Glutamatergic neuron (in vitro differentiated cells): ENCODE results near the gene HEXIM1. TPM values are rescaled to one million over a fixed set of nuclear protein-coding genes. Genes with fewer than 3 reads are reported as not detected.

Experiments
- DNase-seq: peaks from one replicate; pipeline ENCODE4 v3.0.0; 2022
- H3K27ac Mint-ChIP-seq: one replicate; pipeline ENCODE4 v1.8.0; 2020; ENCODE audit warnings: mild to moderate bottlenecking, mixed read lengths, inconsistent platforms; ENCODE audit not compliant: unreplicated experiment
- H3K27me3 Mint-ChIP-seq: one replicate; pipeline ENCODE4 v1.8.0; 2020; ENCODE audit warnings: mild to moderate bottlenecking, moderate library complexity, mixed read lengths, inconsistent platforms; ENCODE audit not compliant: unreplicated experiment
- H3K36me3 Mint-ChIP-seq: one replicate; pipeline ENCODE4 v1.8.0; 2020; ENCODE audit warnings: mild to moderate bottlenecking, mixed read lengths, inconsistent platforms; ENCODE audit not compliant: unreplicated experiment
- H3K4me1 Mint-ChIP-seq: one replicate; pipeline ENCODE4 v1.8.0; 2020; ENCODE audit warnings: mild to moderate bottlenecking, low read depth, mixed read lengths, inconsistent platforms; ENCODE audit not compliant: unreplicated experiment
- H3K4me3 Mint-ChIP-seq: one replicate; pipeline ENCODE4 v1.8.0; 2020; ENCODE audit warnings: mild to moderate bottlenecking, mixed read lengths, inconsistent platforms; ENCODE audit not compliant: unreplicated experiment
- H3K9me3 Mint-ChIP-seq: one replicate; pipeline ENCODE4 v1.8.0; 2020; ENCODE audit warnings: mild to moderate bottlenecking, moderate library complexity, mixed read lengths, inconsistent platforms; ENCODE audit not compliant: unreplicated experiment
- total RNA-seq: library from RNA; stranded (reverse); fragmentation: NEBNext Ultra II Directional; extraction: Animal tissue kit (Norgen Biotek cat#: 25700); gene quantifications from one replicate; pipeline ENCODE4 v1.2.1, GENCODE V29; 2021; ENCODE audit not compliant: unreplicated experiment
- TF ChIP-seq, protein P1 (sequence below): fragments of 200-600 bp; sonication (generic); IDR thresholded peaks from one replicate; pipeline ENCODE4 v1.5.0; 2021; ENCODE audit not compliant: partially characterized antibody, unreplicated experiment

The HEXIM1 gene
- total RNA-seq, 1 donor from 2014 or later, result 13.0 TPM

GRCh38 chr17:45117334-45117733 lies 30.9 kb upstream of the HEXIM1 start:
- DNase-seq, result no peak
- Mint-ChIP-seq H3K36me3 (no peaks in the 10 kb centered on the region), H3K9me3 (no peaks in the 10 kb centered on the region), H3K4me3 (no peak overlapping the region), H3K27ac (no peak overlapping the region), H3K4me1 (peaks cover 9% of the 10 kb centered on the region), H3K27me3 (peaks cover 2% of the 10 kb centered on the region)
- TF ChIP-seq, protein P1, sequence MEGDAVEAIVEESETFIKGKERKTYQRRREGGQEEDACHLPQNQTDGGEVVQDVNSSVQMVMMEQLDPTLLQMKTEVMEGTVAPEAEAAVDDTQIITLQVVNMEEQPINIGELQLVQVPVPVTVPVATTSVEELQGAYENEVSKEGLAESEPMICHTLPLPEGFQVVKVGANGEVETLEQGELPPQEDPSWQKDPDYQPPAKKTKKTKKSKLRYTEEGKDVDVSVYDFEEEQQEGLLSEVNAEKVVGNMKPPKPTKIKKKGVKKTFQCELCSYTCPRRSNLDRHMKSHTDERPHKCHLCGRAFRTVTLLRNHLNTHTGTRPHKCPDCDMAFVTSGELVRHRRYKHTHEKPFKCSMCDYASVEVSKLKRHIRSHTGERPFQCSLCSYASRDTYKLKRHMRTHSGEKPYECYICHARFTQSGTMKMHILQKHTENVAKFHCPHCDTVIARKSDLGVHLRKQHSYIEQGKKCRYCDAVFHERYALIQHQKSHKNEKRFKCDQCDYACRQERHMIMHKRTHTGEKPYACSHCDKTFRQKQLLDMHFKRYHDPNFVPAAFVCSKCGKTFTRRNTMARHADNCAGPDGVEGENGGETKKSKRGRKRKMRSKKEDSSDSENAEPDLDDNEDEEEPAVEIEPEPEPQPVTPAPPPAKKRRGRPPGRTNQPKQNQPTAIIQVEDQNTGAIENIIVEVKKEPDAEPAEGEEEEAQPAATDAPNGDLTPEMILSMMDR, result no peak

DNA sequence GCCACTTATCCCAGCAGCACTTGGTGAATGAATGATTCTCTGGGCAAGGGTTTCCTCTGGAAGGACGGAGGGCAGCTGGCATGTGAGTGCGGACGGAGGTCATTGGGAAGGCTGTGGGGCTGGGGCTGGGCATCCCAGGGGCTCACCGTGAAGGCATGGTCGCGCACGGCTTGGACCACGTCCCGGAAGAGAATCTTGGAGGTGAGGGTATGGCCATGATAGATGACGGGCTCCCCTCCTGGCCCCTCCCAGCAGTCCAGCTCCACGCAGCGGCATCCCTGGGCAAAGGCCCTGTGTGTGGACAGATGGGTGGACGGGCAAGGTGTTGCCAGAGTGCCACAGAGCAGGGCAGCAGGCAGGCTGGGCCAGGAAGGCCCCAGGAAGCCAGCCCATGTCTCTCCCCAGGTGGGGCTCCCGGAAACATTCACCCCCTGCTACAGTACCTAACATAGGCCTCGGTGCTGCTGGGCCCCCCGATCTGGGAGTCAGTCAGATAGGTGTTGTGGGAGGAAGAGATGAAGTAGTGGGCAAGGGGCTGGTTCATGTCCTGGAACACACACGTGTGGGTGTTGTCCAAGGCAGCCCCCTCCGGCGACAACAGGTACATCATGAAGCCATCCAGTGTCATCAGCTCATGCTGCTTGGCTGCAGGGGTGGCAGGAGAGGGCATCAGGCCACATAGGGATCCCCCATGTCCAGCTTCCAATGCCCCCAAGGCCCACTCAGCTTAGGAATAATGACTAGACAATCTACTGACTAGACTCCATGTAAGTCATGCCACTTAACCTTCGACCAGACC lies 30.2 kb upstream of the HEXIM1 start:
- H3K36me3 Mint-ChIP-seq, result no peaks in the 10 kb centered on the region
- H3K4me3 Mint-ChIP-seq, result no peak overlapping the region
- TF ChIP-seq, protein P1, result no peak
- H3K27me3 Mint-ChIP-seq, result peaks cover 2% of the 10 kb centered on the region
- DNase-seq, result no peak
- H3K9me3 Mint-ChIP-seq, result no peaks in the 10 kb centered on the region
- peaks cover 9% of the 10 kb centered on the region for H3K4me1 Mint-ChIP-seq
- no peak overlapping the region for H3K27ac Mint-ChIP-seq

- Mint-ChIP-seq H3K36me3 (no peaks in the 10 kb centered on the region), H3K4me3 (no peak overlapping the region), H3K27me3 (peaks cover 2% of the 10 kb centered on the region), H3K27ac (no peak overlapping the region), H3K9me3 (no peaks in the 10 kb centered on the region), H3K4me1 (peaks cover 13% of the 10 kb centered on the region)
- TF ChIP-seq, protein P1, result no peak
- no peak for DNase-seq
These were observed 29.6 kb upstream of the HEXIM1 start for GRCh38 chr17:45118691-45119090.

DNA sequence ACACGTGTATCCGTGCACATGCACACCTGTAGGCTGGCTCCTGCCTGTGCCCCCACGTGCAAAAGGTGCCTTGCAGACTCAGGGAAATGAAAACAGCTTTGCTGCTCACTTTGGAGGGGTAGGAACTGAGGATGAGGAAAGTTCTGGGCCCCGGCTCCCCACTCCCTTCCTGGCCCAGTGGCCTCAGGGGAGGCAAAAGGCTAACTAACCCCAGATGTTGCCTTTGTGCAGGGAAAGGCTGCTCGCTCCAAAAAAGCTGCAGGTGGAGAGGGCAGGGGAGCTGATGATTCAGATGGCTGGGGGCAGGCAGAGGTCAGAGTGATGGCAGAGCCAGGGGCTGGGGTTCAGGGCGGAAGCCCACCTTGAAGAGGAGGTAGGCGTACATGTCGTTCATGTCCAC lies 28.3 kb upstream of the HEXIM1 start:
- H3K4me1 Mint-ChIP-seq, result peaks cover 13% of the 10 kb centered on the region
- TF ChIP-seq, protein P1, result no peak

GRCh38 chr17:45120558-45120957 lies 27.7 kb upstream of the HEXIM1 start:
- peaks cover 12% of the 10 kb centered on the region for H3K4me1 Mint-ChIP-seq
- no peak overlapping the region for H3K4me3 Mint-ChIP-seq
- no peaks in the 10 kb centered on the region for H3K9me3 Mint-ChIP-seq
- TF ChIP-seq, protein P1, result no peak
- no peak overlapping the region for H3K27ac Mint-ChIP-seq
- H3K36me3 Mint-ChIP-seq, result no peaks in the 10 kb centered on the region
- DNase-seq, result no peak
- peaks cover 6% of the 10 kb centered on the region for H3K27me3 Mint-ChIP-seq

More for the DNA sequence above, 28.3 kb upstream of the HEXIM1 start:
- Mint-ChIP-seq H3K27ac (no peak overlapping the region), H3K36me3 (no peaks in the 10 kb centered on the region), H3K4me3 (no peak overlapping the region), H3K27me3 (peaks cover 4% of the 10 kb centered on the region), H3K9me3 (no peaks in the 10 kb centered on the region)
- no peak for DNase-seq
